HepG2 (cell line): Measurements from ENCODE around the gene NOC4L. TPM values are rescaled to one million over a fixed set of nuclear protein-coding genes. Genes with fewer than 3 reads are reported as not detected.

Source experiments
- ARID5B ChIP-seq: IDR thresholded peaks from 2 replicates; pipeline ENCODE4 v1.4.0; 2020; ENCODE audit warnings: mild to moderate bottlenecking, missing genetic modification reagents
- CCDC6 ChIP-seq: sonication (generic); formaldehyde crosslinking; IDR thresholded peaks from 2 replicates; pipeline ENCODE4 v1.8.1; 2022; ENCODE audit warnings: mild to moderate bottlenecking, missing genetic modification reagents, moderate library complexity
- FIP1L1 ChIP-seq: fragments of 200-400 bp; formaldehyde crosslinking; IDR thresholded peaks from 2 replicates; pipeline ENCODE4 v1.6.1; 2018; ENCODE audit warnings: low read depth, mild to moderate bottlenecking, low read length, moderate library complexity, borderline replicate concordance; ENCODE audit not compliant: insufficient read depth
- HINFP ChIP-seq: sonication (generic); formaldehyde crosslinking; IDR thresholded peaks from 2 replicates; pipeline ENCODE4 v1.4.0; 2020; ENCODE audit warnings: low read depth, mild to moderate bottlenecking, missing genetic modification reagents
- KDM2A ChIP-seq: sonication (generic); formaldehyde crosslinking; IDR thresholded peaks from 2 replicates; pipeline ENCODE4 v1.4.0; 2020; ENCODE audit warnings: low read depth, missing genetic modification reagents, borderline replicate concordance
- MED13 ChIP-seq: sonication (generic); formaldehyde crosslinking; IDR thresholded peaks from 2 replicates; pipeline ENCODE4 v1.5.0; 2020; ENCODE audit warnings: missing genetic modification reagents
- MEIS1 ChIP-seq: sonication (generic); formaldehyde crosslinking; IDR thresholded peaks from 2 replicates; pipeline ENCODE4 v1.9.0; 2021; ENCODE audit warnings: mild to moderate bottlenecking, missing genetic modification reagents, moderate library complexity, borderline replicate concordance
- MEIS2 ChIP-seq: sonication (generic); formaldehyde crosslinking; IDR thresholded peaks from 2 replicates; pipeline ENCODE4 v1.9.0; 2021; ENCODE audit warnings: mild to moderate bottlenecking, missing genetic modification reagents
- NR2F6 ChIP-seq, 2 experiments: IDR thresholded peaks; 2 replicates each; pipeline ENCODE4 v1.6.1; 2016; ENCODE audit warnings: antibody characterized with exemption in 1 of 2, mild to moderate bottlenecking in 1 of 2
- POLR2A ChIP-seq, 2 experiments: IDR thresholded peaks; 2 replicates each; pipeline ENCODE4 v1.6.1; 2011; ENCODE audit warnings: low read depth in 2 of 2, low read length in 2 of 2, mild to moderate bottlenecking in 1 of 2, moderate library complexity in 1 of 2; ENCODE audit not compliant: insufficient read depth in 1 of 2
- RAD21 ChIP-seq: fragments of 450-650 bp; formaldehyde crosslinking; IDR thresholded peaks from 2 replicates; pipeline ENCODE4 v1.5.0; 2020; ENCODE audit warnings: mild to moderate bottlenecking
- SAFB2 ChIP-seq: sonication (generic); formaldehyde crosslinking; IDR thresholded peaks from 2 replicates; pipeline ENCODE4 v1.5.1; 2020; ENCODE audit warnings: missing genetic modification reagents, low read depth, mild to moderate bottlenecking, borderline replicate concordance
- TEF ChIP-seq: sonication (generic); formaldehyde crosslinking; IDR thresholded peaks from 2 replicates; pipeline ENCODE4 v1.5.0; 2020; ENCODE audit warnings: missing genetic modification reagents
- THAP9 ChIP-seq: sonication (generic); formaldehyde crosslinking; IDR thresholded peaks from 2 replicates; pipeline ENCODE4; 2020; ENCODE audit warnings: missing genetic modification reagents, mild to moderate bottlenecking, borderline replicate concordance
- TRIM24 ChIP-seq: sonication (generic); formaldehyde crosslinking; IDR thresholded peaks from 2 replicates; pipeline ENCODE4 v1.8.0; 2022; ENCODE audit warnings: mild to moderate bottlenecking, missing genetic modification reagents
- ZNF3 ChIP-seq: IDR thresholded peaks from 2 replicates; pipeline ENCODE4 v1.7.0; 2017; ENCODE audit warnings: inconsistent platforms
- ZNF329 ChIP-seq: sonication (generic); formaldehyde crosslinking; IDR thresholded peaks from 2 replicates; pipeline ENCODE4 v1.9.0; 2021; ENCODE audit warnings: low read depth, mild to moderate bottlenecking, missing genetic modification reagents
- ZNF556 ChIP-seq: sonication (generic); formaldehyde crosslinking; IDR thresholded peaks from 2 replicates; pipeline ENCODE4 v1.4.0; 2020; ENCODE audit warnings: mild to moderate bottlenecking, missing genetic modification reagents, borderline replicate concordance
- ZNF747 ChIP-seq: sonication (generic); formaldehyde crosslinking; IDR thresholded peaks from 2 replicates; pipeline ENCODE4 v1.8.1; 2023; ENCODE audit warnings: missing genetic modification reagents, mild to moderate bottlenecking, borderline replicate concordance
- ZNF782 ChIP-seq: sonication (generic); formaldehyde crosslinking; IDR thresholded peaks from 2 replicates; pipeline ENCODE4 v1.4.0; 2020; ENCODE audit warnings: missing genetic modification reagents, mild to moderate bottlenecking, borderline replicate concordance
- polyA plus RNA-seq, 8 experiments: library from polyadenylated mRNA; depleted of rRNA in 3 of 8; stranded (reverse) in 7 of 8; unstranded in 1 of 8; fragments of >200 nt; fragmentation: Illumina TruSeq in 4 of 8; extraction: Trizol in 4 of 8; gene quantifications; 2 replicates each; pipeline versions ENCODE4 v1.2.1 to v1.2.3, GENCODE V29; 2011 to 2016; ENCODE audit warnings: low read depth in 4 of 8, missing spikeins in 1 of 8, mixed read lengths in 1 of 8; ENCODE audit not compliant: insufficient read depth in 1 of 8
- total RNA-seq, 5 experiments: library from RNA; depleted of rRNA; stranded (reverse); fragments of >200 nt; fragmentation: Illumina TruSeq; extraction: Trizol; gene quantifications; 2 replicates each; pipeline ENCODE4 v1.2.3, GENCODE V29; 2016; ENCODE audit warnings: low read depth in 1 of 5

The NOC4L gene
- total and polyA plus RNA-seq, 2 of the 13 experiments (the other 11 are each of a cell fraction or from before 2014, with no cell fraction given), result 4.3 to 14.6 TPM

- TF ChIP-seq HINFP (CRISPR knock-in tag) (peak; percentile 56), FIP1L1 (no peak), ZNF329 (CRISPR knock-in tag) (peak; percentile 77; the same call in 1 of the 2 replicates), THAP9 (CRISPR knock-in tag) (peak; percentile 79; the same call in 1 of the 2 replicates), TRIM24 (CRISPR knock-in tag) (no peak), MEIS2 (CRISPR knock-in tag) (peak; percentile 72; the same call in 1 of the 2 replicates), ZNF747 (peak; percentile 94), ZNF782 (CRISPR knock-in tag) (peak; percentile 46; the same call in 1 of the 2 replicates), POLR2A (IDR thresholded peaks at IDR 0.05; ENCODE audit: insufficient read depth in 1 of 2, low read depth in 2 of 2, low read length in 2 of 2) (peak in 1 of 2 experiments; percentile 49; a peak in 2 of 4 replicates), KDM2A (peak; percentile 99), MED13 (CRISPR knock-in tag) (peak; percentile 43; the same call in 1 of the 2 replicates), ZNF3 (CRISPR knock-in tag) (no peak; the same call in 1 of the 2 replicates), CCDC6 (CRISPR knock-in tag) (peak; percentile 64; the same call in 1 of the 2 replicates), TEF (CRISPR knock-in tag) (peak; percentile 71; the same call in 1 of the 2 replicates), ZNF556 (peak; percentile 68; the same call in 1 of the 2 replicates), MEIS1 (peak; percentile 70), NR2F6 (IDR thresholded peaks at IDR 0.05) (no peak), NR2F6 (CRISPR knock-in tag; IDR thresholded peaks at IDR 0.05) (peak; percentile 72), ARID5B (CRISPR knock-in tag) (peak; percentile 56), SAFB2 (CRISPR knock-in tag) (peak; percentile 73; the same call in 1 of the 2 replicates), RAD21 (CRISPR knock-in tag) (peak; percentile 26)
Observed at GRCh38 chr12:132144115-132144809, at the start of gene NOC4L, which contains the start of gene DDX51 (continued).
